OCI-M2 (cell line): ENCODE measurements around the gene PDE8B.

Experiments
- DNase-seq: peaks from one replicate; lab custom pipeline; 2025; ENCODE audit not compliant: unreplicated experiment; lab: John Stamatoyannopoulos, UW

Gene PDE8B

DNA sequence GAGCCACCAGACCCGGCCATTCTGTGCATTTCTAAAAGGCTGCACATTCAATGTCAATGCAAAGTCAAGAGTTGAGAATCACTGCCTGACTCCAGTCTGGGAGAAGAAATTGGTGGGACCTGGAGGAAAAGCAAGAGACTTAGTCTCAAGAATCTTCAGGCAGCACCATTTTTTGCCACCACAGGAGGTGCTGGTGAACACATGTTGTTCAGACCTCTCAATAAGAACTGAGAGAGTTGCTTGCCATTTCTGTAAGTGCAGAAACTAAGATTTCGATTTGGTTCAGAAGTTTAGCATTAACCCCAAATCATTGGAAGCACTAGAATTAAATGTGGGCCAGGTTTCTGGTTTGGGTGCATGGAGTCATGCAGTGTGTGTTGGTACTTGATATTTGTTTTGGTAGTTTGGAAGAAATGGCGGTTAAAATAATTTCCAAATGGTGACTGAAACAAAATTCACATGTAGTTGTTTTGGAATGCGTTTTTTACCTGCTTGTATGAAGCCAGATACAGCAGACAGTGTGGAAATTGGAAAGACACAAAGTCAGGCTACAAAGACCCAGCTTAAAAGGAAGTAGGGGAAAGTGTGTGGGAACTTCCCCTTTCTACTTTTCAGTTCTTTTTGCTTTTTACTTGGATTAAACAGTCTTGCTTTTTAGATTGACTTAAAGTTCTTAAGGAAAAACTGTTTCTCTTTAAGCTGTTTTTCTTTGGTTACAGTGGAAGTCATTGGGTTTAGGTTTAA, 20.4 kb downstream of the PDE8B start:
- no peak for DNase-seq

DNA sequence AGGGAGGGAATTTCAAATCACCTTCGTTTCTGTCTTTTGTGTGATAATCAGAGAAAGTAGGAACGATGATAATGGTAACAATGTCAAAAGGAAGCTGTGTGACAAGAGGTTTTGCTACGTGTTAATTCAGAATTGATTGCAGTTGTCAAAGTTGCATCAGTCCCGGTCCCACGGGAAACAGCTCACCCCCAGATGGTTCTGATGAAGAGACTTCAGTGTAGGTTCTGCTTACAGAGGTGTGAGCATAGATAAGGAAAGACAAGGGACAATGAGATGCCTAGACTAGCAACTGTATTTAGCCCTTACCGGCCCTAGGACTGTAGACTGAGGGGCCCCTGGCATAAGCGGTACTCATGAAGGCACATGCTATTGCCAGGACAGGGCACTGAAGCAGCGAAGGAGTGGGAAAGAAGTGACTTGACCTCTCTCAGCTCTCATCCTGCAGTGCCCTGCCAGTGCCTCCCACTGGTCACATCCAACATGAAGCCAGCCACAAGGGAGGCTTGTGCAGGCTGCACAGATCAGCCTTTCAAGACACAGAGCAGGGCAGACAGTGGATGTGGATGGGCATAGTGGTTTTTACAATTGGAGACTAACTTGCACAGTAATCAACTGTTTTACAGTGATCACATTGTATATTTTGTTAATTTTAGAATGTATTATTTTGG, 21.1 kb downstream of the PDE8B start:
- DNase-seq, result no peak

DNA sequence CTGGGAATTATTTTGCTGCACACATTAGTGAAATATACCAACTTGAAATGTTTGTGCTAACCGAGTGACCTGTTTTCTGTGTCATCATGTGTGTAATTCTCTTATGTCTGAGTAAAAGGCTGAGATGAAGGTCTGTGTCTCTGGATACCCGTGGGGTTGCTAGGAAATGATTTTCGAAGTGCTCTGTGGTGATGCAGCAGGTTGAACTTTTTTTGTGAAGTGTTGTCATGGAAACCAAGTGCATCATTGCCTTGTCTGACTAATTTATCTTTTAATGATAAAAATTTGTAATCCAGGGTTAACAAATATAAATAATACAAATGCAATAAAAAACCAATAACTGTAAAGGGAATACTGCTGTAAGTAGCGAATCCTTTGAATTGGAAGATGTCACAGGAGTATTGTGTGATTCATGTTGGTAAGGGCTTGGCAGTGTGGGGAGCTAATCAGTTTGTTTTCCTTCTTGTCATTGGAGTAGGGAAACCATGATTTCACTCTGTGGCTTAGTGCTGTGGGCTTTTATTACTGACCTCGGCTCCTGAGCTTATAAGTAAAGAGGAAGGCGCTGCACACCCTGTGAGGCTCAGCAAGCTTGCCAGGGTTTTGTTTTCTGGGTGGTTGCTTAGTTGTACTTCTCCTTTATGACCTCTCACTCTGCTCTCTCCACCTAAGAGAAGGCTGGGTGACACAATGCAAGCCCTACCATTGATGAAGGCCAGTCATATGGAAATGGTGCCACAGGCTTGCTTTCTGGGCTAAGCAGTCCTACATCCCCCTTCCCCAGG, 22.3 kb downstream of the PDE8B start:
- DNase-seq, result no peak

DNA sequence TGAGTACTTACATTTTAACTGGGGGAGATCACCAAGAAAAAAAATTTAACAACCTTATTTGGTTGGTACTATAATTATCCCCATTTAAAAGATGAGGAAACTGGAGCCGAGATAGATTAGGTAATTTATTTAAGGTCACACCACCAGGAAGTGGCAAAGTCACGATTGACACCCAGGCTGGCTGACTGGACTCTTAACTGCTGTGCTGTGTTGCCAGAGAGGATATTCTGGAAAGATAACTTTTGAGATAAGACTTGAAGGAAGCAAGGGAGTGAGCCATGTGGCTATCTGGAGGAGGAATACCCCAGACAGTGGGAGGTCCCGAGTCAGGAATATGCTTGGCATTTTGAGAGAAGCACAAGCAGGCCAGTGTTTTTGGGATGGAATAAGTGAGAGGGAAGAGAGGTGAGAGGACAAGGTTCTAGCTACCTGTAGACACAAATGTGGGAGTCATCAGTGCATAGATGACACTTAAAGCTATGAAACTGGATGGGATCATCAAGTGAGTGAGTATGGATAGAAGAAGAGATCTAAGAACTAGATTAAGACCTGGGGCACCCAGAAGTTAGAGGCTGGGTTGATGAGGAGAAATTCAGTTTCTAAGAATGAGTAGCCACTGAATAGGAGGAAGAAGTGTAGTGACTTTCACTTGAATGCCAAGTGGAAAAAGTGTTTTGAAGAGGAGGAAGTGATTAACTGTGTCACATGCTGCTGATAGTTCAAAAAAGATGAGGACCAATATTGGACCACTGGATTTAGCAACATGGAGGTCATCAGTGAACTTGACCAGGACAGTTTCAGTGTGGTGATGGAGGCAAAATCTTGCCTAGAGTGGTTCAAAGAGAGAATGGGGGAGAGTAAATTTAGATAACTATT, 25.6 kb downstream of the PDE8B start:
- no peak for DNase-seq

DNA sequence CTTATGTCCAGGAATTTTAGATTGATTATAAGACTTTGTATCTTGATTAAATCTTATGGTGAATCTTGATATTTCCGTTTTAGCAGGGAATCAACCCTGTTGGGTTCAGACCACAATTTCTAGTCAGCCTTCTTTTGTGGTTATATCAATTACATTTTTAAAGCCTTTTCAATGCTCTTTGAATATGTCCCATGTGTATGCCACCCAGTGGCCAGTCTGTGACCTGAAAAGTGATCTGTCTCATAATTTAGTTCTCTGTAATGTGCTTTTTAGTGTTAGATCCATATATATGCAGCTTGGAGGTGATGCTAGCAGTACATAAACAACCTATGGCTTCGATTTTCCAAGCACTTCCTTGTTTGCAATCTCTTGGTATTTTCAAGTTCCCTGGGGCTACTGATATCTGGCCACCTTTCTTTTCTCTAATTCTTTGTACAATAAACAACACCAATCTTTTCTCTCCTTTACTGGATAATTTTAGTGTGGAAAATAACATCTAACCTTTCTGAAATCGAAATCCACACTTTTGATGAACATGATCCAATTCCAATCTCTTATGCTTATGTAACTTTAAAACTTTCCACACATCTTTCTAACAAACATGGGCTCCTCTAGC, 28.8 kb downstream of the PDE8B start:
- DNase-seq, result no peak

DNA sequence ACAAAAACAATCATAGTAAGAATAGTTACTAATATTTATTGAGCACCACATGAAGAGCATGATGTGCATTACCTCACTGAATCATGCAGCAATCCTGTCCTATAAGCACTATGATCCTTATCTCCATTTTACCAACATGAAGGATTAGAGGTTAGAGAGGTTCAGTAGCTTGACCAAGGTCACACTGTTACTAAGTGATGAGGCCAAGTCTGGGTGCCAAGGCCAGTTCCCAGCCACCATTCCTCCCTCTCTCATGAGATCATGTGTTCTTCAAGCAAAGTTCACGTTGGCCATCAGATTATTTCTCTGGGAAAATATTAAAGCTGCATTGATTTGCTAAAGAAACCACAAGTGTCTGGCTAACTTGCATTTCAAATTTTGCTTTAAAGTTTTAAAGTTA, 31.0 kb downstream of the PDE8B start:
- DNase-seq, result no peak

DNA sequence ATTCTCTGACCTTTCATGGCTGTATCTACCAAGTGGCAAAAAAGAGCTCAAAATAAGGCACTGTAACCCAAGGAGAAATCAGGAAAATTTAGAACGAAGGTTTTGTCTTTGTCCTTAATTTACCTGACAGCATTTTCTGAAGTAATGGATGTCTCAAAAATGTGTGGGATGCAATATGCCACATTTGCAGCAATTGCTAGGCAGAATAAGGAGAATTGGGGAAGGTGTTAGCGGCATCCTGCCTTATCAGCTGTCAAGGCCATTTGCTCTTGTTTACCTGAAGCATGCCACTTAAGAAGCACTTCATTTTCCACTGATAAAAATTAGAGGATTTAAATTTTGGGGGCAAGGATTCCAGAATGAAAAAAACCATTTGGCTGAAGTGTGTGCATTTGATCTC, 39.0 kb downstream of the PDE8B start:
- no peak for DNase-seq

DNA sequence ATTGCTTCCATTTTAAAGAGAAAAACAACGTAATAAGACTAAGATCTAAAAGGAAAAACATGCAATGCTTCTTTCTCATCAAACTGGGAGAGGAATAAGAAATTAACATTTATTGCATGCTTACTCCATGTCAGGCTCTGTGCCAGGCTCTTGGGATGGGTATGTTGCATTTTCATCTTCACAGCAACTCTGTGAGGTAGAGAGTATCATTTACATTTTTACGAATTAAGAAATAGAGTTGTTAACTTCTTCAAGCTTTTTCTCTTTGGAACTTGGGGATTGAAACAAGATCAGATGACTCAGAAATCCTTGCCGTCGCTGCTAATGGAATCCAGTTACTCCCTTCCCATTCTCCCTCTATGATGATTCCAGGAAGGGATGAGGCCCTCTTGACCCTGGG, 39.5 kb downstream of the PDE8B start:
- no peak for DNase-seq

DNA sequence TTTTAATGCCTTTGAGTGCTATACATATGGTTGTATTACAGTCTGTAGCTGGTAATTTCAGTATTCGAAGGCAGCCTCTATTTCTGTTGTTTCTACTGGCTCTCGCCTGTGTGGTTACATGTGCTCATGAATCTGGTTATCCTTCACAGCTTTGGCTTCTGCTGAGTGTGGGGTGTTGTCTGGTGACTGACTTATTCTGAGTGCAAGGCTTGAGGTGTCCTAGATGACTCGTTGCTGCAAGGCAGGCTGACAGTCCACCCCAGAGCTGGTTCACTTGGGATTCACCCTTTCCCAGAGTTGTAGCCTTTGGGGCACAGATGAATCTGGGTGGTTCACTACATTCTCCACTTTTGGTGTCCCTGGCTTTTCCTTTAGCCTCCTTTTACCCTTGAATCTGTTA, 41.4 kb downstream of the PDE8B start:
- DNase-seq, result no peak

DNA sequence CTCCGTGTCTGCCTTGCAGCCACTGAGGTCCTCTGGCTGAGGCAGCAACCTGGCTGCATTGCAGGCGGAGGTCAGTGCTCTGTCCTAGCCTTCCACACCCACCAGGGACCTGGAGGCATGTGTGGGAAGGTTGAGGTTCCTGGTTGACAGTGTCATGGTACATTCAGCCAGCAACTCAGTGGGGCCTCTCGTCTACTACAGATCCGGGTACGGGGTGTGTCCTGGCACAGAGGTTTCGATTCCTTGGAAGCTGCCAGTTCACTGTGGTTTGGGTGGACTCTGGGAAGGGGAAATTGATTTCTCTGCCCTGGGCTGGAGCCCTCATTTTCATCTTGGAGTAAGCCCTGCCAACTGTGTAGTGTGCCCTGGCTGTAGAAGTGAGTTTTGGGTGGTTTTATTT, 45.1 kb downstream of the PDE8B start:
- no peak for DNase-seq

DNA sequence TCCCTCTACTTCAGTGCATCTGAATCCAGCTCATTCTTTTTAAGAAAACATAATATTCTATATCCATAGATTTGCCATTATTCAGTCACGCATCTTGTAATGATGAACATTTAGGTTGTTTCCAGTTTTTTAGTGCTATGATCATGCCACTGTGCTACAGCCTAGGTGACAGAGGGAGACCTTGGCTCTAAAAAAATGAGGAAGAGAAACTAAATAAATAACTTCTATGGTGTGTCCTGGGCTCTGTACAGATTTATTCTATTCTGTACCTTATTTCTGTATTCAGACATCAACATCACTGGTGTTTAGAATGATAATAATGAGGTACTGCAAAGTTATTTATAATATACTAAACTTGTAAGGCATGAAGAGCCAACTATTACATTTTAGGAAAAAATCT, 45.9 kb downstream of the PDE8B start:
- no peak for DNase-seq

DNA sequence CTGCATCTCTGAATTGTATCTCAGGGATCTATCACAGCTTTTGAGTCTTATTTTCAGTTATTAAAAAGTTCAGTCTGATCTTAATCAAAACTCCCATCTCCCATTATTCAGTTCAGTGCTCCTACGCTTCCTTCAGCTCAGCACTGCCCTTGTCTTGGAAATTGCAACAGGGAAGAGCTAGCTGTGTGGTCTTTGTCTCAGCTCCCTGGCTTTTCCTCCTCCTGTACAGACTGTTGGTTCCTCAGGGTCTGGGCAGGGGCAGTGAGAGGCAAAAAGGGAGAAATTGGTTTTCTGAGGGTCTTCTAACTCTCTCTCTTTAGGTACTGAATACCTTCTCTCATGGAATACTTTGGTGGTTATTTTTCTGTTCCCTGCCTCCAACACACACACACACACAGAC, 48.2 kb downstream of the PDE8B start:
- DNase-seq, result no peak

DNA sequence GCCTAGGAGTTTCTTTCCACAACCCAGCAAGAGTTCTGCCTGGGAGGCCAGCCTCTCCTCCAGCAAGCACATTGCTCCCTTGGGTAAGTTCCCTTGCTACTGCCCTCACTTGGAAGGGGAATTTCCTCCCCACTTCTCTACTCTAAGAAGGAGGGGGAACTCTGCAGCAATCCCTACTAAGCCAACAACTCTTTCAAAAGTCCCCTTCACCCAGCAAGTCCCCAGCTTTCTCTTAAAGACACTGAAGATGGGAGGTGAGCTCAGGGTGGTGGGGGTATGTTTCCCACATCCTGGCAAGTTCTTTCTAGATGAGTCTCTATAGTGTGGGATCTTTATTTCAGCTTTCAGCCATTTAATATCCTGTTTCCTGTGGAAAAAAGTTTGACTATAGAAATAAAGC, 49.0 kb downstream of the PDE8B start:
- no peak for DNase-seq

DNA sequence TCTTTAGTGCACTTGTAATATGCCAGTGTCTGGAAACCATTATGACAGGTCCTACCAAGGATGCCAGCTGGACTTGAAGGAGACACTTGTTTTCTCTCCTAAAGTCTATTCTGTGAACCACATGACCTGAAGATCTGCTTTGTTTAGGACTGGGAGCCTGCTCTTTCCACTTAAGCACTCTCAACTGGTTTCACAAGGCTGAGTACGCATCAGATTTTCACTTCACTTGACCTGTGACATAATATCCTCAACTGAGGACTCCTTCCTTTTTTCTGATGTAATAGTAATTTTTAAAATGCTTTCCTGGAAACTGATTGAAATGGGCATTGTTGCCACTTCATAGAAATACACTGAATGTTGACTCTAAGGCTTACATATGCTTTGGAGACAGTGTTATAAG, 52.2 kb downstream of the PDE8B start:
- DNase-seq, result no peak

DNA sequence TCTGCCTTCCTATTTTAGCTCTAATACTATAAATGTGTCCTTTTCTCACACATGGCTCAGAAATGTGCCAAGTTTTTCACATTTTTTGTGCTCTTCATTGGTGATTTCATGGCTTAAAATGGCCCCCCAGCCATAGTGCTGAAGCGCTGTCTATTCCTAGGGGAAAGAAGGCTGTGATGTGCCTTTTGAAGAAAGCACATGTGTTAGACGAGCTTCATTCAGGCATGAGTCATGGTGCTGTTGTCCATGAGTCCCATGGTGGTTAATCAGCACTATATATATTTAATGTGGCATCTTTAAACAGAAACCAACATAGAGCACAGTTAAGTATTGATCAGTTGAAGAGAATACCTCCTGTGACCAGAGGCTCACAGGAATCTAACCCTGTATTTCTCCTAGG, 55.8 kb downstream of the PDE8B start:
- DNase-seq, result no peak

DNA sequence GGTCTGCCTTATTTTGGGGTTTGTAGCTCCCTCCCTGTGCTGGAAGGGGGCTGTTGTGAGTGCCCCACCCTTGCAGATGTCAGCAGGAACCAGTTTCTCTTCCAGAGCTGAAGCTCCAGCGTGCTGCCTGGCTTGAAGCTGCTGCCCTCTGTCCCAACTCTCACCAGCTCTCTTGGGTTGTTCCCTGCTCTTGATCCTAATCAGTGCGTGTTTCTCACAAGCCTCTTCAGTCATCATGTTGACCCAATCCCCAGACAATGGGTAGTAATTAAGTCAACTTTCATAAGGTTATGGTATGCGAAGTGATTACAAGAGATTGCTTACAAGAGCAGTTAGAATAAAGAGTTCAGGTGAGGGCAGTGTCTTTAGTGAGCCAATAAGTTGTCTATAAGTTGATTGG, 57.0 kb downstream of the PDE8B start:
- no peak for DNase-seq

DNA sequence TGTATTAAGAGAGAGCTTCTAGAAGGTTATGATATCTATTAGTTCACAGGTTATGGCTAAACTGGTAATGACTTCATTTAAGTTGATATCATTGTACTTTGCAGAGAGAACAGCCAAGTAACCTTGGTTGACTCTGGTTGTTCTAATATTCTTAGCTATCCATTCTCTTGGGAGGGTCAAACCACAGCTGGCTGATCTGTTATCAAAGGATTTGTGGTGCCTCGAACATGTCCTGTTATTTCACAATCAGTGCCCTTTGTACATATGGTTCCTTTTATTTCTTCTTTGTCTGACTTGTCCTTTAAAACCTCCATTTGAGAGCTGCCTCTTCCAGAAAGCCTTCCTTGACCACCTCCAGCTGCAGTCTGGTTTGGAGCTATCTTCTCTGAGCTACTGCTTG, 61.7 kb downstream of the PDE8B start:
- no peak for DNase-seq

DNA sequence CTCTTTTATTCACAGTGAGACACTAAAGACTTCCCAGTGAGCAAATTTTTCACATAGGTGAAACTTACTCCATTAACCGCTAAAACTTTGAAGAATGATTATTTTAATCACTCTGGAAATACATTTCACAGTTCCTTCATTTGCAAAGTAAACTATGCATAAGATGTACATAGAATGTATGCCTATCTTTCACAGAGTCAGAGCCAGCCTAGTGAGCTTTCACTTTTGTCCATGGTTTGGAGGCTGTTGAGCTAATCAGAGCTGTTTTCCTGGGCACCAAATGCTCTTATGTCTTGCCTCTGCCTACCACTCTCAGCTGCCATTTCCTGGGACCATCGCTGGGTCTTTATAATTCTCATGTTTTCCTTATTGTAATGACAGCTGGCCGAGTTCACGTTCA, 67.3 kb downstream of the PDE8B start:
- DNase-seq, result no peak

DNA sequence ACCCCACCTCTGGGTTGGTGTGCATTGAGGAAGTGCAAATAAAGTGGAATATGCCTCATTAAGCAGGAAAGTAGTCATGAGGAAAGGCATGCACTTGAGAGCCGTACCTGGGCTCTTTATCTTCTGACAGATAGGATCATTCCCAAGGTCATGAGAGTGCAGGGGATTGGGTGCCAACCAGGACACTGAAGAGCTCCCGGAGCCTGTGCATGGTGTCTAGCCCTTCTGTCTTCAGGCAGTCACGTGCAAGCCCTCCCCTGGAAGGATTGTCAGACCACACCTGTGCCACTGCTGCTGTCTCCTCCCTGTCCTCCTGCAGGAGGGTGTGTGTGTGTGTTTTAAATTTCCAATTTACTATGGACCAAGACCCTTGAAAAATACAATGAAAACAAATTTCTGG, 69.6 kb downstream of the PDE8B start:
- DNase-seq, result no peak

DNA sequence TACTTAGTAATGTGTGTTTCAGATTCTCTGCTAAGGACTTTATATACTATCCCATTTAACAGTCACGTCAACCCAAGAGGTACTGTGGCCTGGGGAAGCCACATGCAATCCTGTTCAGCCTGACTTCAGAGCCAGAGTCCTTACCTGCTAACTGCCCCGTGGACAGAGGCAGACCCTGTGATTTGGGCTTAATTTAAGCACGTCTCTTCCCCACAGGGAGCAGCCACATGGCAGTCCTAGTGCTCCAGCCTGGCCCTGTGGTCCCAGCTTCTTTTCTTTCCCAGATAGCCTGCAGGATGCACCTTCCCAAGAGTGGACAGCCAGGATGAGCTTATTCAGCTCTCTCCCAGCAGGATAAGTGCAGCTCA, 71.5 kb downstream of the PDE8B start:
- DNase-seq, result no peak
